Cardiac ventricle fibroblast (primary cell): ENCODE results near the gene FCRLB. TPM values are rescaled to one million over a fixed set of nuclear protein-coding genes. Genes with fewer than 3 reads are reported as not detected.

Experiments
- total RNA-seq: library from RNA; depleted of rRNA; stranded (reverse); fragments of >200 nt; gene quantifications from 2 replicates; pipeline ENCODE4 v1.2.3, GENCODE V29; 2015

FCRLB gene, protein sequence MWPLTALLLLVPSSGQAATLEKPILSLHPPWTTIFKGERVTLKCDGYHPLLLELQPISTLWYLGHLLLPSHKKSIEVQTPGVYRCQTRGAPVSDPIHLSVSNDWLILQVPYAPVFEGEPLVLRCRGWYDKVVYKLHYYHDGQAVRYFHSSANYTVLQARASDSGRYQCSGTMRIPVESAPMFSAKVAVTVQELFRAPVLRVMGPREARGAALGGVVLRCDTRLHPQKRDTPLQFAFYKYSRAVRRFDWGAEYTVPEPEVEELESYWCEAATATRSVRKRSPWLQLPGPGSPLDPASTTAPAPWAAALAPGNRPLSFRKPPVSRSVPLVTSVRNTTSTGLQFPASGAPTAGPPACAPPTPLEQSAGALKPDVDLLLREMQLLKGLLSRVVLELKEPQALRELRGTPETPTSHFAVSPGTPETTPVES
- total RNA-seq, result 1.4 and 3.0 TPM in 2 replicates

DNA sequence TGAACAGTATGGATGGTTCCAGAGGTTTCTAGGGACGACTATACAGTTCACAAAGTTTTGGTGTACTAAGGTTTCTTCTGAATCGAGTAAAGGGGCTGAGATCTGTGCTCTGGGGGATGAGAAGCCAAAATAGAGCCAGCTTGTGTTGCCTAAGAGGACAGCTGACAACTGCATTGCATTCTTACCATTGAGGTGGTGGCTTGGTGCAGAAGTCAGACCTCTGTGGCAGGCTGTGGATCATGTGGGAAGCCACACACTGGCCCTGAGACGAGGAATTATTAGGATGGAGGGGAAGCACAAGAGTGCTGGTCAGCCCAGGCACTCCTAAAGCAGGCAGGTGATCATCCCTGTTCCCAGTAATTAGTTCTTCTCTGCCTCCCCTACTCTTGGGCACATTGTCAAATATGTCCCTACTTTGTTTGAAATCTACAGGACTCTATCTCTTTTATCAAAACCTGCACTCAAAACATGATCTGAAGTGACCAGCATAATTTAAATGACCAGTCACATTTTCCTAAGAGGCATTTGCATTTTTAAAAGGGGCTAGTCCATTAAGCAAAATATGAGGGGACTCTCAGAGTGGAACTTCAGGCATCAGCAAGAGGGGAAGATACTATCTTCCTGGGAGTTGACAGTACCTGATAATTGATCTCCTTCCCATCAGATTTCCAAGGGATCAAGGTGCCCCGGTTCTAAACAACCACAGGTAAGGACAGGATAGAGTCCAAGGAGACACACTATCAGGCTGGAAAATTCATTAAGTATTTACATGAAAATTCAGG, at the start of gene FCRLB:
TSS of gene FCRLB (plus strand) at position 589 of the 782 bp plus-strand sequence. CDS start 1,129 bp downstream, outside the sequence.

DNA sequence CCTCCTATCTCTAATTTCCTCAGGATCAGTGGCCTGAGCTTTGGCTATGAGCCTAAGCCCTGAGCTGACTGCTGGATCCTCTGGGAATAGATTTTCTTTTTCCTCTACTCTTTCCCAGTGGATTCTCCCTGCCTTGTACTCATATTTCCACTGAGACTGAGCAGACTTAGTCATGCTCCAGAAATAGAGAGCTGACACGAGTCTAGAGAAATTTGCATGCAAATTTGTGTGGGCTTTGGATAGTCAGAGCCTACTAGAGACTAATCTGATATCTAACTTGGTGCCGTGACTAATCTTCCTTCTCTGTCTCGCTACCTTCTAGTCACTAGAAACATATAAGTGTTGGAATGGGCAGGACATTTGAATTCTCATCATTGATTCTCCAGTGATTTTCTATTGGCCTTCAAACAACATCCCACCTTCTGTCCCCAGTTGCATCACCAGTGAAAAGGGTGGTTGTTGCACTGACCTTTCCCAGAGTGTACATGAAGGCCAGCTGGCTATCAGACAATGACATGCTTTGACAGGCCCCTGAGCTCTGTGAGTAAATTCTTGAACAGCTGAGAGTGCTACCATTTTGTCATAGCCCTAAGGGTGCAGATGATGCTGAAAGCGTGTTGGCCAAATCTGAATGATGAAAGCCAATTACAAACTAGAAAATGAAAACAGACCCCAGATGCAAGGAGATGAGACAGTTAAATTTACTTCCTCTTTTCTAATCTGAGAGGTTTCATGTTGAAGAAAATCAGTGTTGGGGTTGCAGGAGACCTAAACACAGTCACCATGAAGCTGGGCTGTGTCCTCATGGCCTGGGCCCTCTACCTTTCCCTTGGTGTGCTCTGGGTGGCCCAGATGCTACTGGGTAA, 14.6 kb upstream of the FCRLB start, which contains the start of gene FCRLA:
TSS of gene FCRLA (plus strand) at position 748 of the 866 bp plus-strand sequence. CDS start at position 784, 36 bp downstream.

DNA sequence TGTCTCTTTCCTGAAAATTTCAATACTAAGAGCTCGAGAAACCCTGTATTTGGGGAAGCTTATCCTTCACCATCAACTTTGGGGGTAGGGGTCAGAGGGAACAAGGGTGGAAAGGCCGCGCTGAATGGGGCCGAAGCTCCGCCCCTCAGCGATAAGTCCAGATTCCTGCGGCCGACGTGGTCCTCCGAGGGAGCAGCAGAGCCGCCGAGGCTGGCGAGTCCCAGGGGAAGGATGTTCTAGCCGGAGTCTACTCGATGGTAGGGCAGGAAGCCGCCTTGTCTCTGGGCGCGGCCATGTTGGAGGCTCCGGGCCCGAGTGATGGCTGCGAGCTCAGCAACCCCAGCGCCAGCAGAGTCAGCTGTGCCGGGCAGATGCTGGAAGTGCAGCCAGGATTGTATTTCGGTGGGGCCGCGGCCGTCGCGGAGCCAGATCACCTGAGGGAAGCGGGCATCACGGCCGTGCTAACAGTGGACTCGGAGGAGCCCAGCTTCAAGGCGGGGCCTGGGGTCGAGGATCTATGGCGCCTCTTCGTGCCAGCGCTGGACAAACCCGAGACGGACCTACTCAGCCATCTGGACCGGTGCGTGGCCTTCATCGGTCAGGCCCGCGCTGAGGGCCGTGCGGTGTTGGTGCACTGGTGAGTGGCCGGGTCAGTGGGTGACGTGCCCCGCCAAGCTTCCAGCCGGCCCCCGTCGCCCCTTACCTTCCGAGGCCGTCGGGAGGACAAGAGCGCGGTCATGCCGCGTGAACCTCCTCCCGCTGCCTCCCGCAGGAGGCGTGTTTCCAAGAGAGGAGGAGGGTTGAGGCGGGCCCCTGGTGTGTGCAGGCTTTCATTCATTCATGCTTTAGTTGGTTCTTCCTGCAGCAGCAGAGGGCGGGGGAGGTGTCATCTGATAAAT, 28.4 kb downstream of the FCRLB start, which contains the start of gene DUSP12:
TSS of gene DUSP12 (plus strand) at position 278 of the 899 bp plus-strand sequence. CDS start at position 294, 16 bp downstream.

DNA sequence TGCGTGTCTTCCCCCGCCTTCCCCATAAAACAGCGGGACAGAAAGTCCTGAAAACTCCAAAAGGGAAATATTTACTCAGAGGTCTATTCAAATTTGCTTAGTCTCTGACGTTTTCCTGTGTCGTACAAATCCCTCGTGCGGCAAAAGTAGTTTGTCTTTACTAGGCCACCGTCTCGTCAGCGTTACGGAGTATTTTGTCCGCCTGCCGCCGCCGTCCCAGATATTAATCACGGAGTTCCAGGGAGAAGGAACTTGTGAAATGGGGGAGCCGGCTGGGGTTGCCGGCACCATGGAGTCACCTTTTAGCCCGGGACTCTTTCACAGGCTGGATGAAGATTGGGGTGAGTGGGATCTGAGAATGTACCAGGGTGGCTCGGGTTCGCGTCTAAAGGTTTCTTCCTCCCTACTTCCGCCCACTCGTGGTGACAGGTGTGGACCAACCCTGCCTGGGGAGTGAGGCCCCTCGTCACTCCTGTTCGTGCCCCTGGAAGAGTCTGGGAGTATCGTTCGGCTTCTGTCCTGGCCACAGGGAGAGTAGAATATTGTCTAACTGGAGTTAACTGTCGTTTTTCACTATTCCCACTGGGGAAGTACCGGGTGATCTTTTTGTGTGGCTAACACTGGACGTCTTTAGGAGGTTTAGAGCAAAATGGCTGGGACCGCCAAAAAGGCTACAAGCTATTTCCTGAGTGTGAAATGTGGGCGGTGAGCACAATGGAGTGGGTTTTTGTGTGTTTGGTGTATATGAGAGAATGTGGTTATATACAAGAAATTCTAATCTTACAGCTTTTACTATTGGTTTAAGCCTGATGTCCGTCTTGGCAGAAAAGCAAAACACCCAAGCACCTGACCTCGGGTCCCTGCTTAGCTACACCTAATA, 45.0 kb downstream of the FCRLB start, which contains the start of gene ATF6:
TSS of gene ATF6 (plus strand) at position 219 of the 880 bp plus-strand sequence. CDS start at position 260, 41 bp downstream.

Other genes with a start within 250 kb of the FCRLB start
- gene FCGR2A, start 216.1 kb upstream of the FCRLB start, total RNA-seq, result not detected in 2 replicates
- 0.05 TPM in 1 of 2 replicates, not detected in the other for gene HSPA6, start 197.0 kb upstream of the FCRLB start, total RNA-seq
- not detected in 2 replicates for gene FCGR3A, start 171.7 kb upstream of the FCRLB start, total RNA-seq
- not detected in 2 replicates for gene FCGR3B, start 90.4 kb upstream of the FCRLB start, total RNA-seq
- not detected in 2 replicates for gene FCGR2B, start 58.4 kb upstream of the FCRLB start, total RNA-seq
- not detected in 2 replicates for gene FCRLA, start 14.3 kb upstream of the FCRLB start, total RNA-seq
- 14.6 and 21.6 TPM in 2 replicates for gene DUSP12, start 28.2 kb downstream of the FCRLB start, total RNA-seq
- 13.4 TPM in 2 replicates for gene ATF6, start 44.8 kb downstream of the FCRLB start, total RNA-seq